HuH-7.5 (cell line): ENCODE measurements around the gene GRM4.
A peak's percentile ranks its signal among the peaks of the same experiment; 100 is the strongest.

Experiments
- DNase-seq: peaks from one replicate; pipeline ENCODE4 v3.0.0; 2011; ENCODE audit warnings: low spot score

The GRM4 gene

DNA sequence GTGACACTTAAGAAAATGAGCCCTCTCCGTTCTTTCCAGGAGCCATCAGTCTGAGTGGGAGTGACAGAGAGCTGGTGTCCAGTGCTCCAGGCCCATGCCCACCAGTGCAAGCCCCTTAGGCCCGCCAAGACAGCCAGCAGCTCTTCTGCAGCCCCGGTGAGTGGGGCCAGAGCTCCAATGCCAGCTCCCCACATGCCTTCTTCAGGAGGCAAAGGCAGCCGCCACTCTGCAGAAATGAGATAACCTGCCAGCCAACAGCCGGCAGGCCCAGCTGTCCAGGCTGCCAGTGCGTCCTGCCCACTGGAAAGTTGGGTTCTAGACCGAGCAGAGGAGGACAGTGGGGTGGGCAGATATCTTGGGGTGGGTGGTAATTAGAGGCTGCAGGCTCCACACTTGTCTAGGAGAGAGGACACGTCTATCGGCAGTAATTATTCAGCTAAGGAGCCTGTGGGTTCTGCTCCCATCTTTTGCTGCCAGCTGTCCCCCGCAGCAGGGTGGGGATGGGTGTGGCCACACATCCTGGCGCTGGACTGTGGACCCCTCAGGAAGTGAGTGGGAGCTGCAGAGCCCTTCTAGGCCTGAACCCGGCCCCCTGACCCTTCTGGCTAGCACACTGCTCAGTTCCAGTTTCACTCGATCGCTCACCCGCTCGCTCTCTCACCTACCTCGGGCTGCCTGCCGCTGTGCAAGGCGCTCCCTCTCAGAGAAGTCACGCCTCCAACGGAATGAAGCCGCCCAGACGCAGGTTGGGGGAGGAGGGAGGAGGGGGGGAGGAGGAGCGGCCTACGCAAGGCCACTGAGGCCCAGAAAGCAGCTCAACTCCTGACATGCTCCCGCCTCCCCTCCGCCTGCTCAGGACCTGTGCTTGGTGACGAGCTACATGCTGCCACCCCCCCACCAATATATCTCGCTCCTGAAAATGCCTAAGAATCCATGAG lies 3.6 kb downstream of the GRM4 start:
- no peak for DNase-seq

DNA sequence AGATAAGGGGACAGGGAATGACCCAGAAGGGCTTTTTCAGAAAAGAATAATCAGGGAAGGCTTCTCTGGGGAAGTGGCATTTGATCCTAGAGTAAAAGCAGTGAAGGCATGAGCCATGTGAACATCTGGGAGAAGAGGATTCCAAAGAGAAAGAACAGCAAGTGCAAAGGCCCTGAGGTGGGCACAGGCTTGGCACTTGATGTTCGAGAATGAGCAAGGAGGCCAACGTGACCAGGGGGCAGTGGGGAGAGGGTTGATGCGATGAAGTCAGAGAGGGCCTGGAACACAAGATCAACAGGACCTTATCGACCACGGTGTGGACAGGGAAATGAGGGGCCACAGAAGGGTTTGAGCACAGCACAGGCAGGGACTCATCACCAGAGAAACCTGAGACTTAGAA lies 5.8 kb downstream of the GRM4 start:
- DNase-seq: no peak

DNA sequence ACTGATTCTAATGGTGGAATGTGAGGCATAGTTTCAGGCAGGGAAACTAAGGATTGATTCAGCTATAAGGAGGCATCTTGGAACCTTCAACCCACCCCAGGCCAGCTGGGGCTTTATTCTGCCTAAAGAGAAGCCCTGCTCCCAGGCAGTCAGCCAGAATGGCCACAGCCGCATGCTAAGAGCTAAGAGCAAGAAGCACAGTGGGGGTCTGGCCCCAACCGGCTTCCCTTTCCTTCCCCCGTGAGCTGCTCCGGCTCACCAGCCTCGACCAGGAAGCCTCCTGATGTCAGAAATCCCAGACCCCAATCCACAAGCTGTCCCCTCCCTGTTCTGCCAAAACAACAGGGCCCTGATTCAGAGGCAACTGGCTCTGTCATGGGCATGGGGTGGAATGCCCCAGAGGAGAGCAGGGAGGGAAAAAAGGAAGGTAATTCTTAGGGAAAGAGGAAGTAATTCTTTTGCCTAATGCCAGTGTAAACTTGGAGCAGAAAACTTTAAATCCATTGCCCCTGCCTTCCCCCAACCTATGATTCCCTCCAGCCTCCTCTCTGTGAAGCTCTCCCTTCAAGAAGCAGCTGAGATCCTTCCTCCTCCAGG lies 6.9 kb downstream of the GRM4 start:
- DNase-seq: no peak

DNA sequence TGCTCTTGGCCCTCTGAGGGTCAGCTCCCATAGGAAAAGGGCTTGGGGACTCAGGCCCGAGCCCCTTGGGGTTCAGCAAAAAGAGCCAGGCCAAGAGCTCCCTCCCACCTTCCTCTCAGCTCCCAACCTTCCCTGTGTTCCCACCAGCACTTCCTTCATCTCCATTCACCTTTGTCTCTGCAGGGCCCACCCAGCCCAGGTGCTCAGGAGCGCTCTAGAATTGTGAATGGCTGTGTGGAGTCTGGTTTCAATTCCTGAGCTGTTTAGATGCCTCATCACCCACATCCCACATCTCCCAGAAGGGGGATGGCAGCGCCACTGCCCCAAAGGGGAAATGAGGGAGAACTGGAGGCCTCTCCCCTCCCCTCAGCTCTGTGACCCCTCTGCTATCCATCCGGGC lies 7.7 kb downstream of the GRM4 start:
- no peak for DNase-seq

DNA sequence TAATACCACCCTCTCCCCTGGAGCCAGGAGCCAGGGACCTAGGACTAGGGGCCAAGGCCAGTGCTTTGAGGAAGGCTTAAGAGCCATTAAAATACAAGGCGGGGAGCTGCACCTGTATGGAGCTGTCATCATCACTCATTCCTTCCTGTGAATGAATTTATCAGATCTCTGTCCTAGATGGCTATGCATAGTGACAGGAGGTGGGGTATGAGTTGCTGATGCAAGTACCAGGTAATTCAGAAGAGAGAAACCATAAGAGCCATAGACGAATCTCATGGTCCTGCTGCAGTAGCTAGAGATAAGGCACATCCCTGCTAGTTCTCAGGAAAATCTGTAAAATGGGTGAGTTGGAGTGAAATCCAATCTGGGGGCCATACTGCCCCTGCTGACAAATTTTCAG lies 10.3 kb downstream of the GRM4 start:
- DNase-seq: no peak

DNA sequence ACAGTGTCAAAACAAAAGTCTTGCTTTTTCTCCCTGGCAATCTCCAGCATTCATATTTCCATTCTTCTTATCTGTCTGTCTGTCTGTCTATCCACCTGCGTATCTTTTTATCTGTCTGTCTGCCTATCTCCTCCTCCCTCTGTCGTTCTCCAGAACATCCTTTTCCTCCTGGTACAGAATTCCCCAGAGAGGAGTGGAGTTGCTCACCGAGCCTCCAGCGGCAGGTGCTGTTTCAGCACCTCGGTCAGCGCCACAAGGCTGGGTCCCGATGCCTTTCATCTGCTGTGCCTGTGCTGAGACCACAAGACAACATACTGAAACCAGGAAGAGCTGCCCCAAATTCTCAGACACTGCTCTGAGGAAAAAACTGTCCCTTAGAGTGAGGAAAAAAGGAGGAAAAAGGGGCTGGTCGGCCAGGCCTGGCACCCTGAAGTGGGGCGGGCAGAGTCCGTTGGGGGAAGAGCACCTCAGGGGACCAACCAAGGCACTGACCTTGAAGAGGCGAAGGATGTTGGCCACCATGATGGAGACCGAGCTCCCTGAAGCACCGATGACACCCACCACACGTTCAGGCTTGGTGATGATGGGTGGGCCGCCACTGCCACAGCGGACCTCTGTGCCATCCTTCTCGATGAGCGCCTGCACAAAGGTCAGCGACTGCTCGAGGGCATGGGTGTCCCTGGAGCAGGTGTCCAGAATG lies 13.3 kb downstream of the GRM4 start:
- peak; percentile 63 for DNase-seq

DNA sequence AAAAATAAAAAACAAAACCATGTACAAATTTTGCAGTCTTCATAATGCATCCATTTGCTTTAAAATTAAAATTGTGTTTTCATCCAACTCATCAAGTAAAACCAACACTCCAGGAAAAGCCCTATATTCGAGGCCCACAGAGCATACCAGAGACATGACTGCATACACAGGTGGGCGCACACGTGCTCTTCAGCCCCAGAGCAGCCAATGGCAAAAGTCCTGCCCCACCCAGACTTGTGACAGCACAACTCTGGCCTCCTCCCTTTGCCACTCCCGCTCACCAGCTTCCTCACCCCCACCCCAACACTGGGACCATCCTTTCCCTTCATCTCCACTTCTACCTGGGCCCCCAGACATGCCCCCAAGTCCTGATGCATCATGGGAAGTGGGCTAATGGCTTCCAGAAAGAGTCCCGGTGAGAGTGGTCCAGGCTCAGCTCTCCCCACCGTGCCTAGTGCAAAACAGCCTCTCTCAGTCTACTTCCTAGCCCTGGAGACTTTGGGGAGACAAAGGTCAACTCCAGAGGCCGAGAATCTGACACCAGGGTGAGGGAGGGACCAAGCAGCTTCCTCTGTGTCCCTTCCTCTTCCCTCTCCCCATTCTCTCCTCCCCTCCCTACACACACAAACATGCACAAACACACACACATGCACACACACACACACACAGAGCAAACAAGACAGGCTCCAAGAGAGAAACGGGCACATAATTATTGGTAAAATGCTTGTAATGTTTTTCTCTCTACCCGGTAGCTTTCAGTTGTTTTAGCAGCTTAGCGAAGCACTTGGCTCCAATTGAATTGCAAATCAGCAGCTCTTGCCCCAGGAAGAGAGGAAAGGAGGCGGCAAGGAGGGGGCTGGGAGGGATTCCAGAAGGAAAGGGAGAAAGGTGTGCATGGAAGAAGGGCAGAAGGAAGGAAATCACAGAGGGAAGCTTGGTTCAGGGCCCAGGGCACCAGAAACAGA lies 14.3 kb downstream of the GRM4 start:
- DNase-seq: no peak

DNA sequence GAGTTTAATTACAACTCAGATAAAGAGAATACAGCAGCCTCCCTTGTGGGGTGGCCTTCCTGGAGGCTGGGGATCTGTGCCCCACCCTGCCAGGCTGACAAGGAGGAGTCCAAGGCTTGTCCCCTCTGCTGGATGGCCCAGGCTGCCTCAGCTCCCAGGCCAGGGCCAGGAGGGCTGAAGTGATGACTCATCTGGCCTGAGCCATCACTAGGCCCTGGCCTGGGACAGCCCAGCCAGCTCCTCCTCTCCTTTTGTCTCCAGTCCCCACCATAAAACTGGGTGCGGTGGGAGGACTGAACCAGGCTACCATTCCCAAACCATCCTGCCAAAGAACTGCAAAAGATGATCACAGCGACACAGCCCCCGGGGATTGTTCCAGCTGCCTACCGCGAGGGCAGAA lies 15.0 kb downstream of the GRM4 start:
- DNase-seq: no peak

DNA sequence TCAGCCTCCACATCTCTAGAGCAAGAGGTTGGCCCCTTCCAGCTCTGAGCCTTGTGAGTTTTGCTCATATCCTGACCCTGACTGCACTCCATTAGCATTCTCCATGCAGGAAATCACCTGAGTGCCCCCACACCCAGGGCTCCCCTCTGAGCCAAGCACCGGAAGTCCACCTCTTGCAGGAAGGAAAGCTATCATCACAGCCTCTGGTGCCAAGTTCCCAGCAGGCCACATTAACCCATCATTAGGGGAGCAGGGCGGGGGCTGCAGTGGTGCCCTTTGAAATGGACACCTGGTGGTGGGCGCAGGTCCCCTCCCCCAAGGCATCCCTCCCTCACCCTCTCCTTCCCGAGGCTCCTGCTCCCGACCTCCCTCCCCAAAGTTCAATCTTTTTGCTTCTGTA lies 16.1 kb downstream of the GRM4 start:
- no peak for DNase-seq

DNA sequence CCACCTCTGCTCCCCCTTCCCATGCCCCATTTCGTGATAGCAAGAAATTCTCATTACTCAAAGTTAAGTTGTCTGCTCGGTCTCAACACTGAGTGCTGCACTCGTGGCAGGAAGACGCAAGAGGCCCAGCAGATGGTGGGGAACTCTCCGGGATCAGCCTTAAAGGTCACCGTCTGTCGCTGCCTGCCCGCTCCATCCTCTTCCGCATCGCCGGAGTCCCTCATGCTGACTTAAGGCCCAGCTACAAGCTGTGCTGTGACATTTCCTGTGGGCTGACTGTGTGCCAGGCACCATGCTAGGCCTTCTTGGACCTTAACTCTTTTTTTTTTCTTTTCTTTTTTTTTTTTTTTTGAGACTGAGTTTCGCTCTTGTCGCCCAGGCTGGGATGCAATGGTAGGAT lies 17.8 kb downstream of the GRM4 start:
- DNase-seq: no peak

DNA sequence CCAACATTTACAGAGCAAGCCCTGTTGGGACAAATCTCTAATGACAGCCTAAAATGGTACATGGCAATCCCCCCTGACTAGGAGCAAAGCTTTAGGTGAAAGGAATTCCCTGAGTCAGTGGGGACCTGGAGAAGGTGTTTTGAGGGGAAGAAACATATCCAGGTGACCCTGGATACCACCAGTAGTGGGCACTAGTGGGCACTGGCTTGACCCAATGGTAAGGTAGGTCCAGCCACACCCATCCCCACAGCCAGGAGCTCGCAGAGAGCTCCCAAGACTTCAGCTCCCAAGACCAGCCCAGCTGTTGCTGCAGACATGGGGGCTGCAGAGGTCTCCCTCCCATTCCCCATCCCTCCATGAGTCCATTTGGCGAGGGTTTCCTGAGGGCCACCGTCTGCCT lies 19.5 kb downstream of the GRM4 start:
- DNase-seq: no peak

DNA sequence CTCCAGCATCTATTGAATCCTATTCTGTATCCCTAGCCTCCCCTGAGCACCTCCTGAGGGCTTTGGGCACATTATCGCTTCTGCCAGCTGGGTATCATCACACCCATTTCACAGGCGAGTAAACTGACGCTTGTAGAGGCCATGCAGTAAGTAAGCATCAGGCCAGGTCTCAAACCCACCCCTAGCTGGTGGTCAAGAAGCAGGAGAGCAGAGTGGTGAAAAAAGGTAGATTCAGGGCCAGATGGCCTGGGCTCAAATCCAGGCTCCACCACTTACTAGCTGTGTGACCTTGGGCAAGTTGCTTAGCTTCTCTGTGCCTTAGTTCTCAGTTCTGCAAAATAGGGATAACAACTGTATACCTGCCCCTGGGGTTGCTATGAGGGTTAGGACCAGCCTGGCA lies 19.9 kb downstream of the GRM4 start:
- no peak for DNase-seq

DNA sequence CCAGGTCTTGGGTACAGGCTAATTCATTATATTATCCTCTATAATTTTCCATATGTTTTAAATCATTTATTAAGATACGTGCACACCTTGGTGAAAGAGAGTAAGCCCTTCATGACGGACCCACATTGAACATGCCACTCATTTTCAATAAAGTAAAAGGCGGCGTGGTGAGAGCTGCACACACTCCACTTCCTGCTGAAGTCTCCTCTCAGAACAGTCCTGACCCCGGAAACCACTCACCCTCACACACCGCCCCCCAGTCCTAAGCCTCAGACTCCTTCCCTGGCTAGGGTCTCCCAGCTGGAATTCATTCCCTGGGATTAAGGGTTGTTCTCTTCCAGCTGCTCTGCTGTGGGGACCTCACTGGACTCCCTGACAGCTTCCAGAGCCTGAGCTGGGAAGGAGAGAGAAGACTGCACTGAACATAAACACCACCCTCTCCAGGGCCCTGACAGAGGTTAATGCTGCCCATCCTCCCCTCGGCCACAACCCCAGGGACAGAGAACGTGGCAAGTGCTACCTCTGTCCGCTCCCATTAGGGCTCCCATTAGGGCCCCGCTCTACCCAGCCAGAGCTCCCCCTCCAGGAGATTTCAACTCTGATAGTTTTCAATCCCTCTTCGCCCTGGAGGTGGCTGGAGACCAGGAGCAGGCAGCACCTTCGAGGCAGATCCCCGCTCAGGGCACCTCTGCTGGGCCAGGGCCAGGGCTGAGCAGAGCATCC lies 24.8 kb downstream of the GRM4 start:
- no peak for DNase-seq

DNA sequence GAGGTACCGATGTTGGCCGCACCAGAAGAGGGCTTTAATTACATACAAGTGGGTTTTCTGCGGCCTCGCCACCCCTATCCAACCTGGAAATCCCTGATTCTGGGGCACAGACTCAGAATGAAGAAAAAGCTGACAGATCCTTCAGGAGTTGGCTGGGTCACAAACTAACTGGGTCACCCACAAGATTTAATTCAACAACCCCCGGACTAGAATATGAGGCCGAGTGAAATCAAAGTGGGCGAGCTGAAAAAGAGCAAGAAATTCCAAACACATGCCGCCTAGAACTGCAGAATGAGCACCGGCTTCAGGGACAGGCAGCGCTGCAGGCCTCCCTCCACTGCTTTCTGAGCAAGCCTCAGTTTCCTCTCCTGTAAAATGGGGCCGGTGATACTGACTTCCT lies 30.0 kb downstream of the GRM4 start:
- no peak for DNase-seq

DNA sequence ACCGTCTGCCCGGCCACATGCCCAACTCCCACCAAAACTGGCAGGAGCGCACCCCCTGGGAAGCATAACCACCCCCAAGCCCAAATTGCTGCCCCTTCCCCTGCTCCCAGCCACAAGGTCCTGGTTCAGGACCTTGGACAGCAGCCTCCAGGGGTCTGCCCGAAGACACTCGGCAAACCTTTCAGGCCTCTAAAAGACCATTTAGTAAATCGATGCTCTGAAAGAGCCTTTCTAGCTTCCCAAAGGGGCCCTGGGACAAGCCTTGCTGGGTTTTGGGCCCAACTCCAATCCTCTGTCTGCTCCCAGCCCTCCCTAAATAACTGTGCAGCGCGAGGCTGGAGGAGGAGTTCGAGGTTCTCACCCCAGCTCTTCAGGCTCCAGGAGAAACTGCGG lies 30.5 kb downstream of the GRM4 start:
- peak; percentile 55 for DNase-seq

DNA sequence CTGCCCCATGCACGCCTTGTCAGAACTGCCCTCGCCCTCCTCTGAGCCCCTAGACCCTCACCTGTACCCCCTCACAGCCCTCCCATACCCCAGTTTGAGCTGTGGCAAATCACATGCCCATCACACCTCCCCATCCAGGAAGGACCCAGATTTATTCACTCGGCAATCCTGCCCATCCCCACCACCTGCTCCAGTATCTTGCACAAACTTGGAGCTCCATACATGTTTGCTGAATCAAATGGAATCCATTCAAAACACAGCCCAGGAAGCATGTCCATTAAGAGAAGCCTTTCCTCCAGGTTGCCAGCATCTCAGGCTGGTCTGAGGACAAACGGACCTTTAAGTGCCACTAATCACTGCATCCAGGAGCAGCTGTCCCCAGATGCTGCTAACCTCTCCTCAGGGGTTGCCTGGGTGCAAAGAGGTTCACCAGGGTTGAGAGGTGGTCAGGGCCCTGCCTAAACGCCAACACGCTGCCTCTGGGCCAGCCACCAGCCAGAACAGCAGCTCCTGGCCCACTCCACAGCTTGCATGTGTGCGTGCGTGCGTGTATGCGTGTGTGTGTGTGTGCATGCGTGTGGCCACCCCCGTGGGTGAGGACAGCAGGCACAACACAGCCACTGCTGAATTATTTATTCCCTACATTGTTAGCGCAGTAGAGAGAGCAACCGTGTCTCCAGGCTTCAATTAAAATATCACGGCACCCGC lies 31.0 kb downstream of the GRM4 start:
- DNase-seq: no peak

DNA sequence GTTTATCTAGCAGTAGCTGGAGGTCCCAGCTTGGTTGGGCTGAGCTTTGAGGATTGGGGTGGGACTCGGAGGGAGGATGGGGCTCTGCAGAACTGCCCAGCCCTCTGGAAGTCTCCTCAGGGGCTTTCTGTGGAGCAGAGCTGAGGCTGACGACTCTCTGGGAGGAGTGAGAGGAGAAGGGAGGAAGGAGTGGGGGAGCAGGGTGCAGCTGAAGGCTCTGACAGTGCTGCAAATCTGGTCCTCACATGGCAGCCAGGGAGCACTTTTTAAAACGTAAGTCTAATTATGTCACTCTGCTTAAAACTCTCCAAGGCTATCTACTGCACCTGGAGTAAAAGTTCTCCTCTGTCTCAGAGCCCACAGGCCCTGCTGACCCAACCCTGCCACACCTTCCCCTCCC lies 32.4 kb downstream of the GRM4 start:
- DNase-seq: no peak

DNA sequence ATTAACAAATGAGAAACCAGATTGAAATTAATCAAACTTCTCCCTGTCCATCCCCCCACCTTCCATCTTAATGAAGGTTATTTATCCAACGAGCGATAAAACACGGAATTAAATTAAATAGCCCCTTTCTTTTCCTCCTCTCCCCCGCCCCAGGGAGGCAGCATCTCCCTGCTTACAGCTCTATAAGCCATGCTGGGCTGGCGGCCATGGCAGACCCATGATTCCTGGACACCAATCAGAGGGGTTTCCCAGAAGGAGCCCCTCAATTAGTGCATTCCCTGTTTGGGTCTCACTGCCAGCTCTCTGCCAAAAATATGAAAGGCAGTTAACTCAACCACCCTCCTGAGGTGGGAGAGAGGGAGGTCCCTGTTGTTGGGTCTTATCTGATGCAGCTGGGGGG lies 33.8 kb downstream of the GRM4 start:
- DNase-seq: no peak

DNA sequence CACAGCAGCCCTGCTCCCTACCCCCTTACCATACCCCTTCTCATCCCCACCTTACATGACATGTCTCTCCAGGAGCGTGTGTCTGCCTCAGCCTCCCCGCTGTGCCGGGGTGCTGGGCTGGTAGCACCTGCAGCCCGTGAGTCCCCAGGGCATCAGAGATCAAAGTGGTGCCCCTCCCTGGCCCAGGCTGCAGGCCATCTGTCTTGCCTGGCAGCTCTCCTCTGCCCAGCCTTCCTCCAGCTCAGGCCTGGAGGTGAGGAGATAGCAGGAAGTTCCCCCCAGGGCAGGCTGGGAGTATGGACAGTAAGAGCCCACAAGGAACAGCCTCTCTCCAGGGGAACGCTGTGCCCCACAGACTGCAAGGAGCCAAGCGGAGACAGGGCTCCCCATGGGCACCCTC lies 35.3 kb downstream of the GRM4 start:
- DNase-seq: no peak

DNA sequence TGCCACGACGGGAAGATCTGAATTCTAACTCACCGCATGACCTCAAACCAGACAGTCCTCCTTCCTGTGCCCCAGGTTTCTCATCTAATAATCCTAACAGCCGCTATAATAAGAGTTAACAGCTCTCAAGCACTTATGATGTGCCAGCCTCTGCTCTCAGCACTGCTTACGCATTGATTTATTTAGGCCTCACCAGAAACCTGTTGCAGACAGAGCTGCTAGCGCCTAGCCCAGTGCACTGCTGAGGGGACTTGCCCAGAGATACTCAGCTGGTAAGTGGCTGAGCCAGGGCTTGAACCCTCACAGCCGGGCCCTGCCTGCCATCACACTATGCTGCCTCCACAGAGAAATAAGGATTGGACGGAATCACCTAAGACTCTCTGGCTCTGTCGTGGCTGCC lies 37.7 kb downstream of the GRM4 start:
- no peak for DNase-seq

DNA sequence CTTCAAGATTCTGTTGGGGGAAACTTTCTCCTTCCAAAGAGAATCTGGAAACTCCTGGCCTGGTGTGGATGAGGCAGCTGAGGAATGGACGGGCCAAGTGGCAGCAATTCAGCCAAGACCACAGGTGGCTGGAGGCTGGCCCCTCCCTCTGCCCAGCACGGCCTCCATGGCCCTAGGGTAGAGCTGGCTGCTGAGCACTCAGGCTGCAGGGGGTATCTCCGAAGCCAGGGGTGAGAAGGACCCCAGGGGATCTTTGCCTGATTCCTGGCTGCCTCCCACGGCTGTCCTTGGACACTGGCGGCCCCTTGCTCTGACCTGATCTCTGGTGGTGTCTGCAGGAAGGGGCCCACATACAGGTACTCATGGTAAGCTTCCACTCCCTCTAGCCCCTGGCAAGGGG lies 39.0 kb downstream of the GRM4 start:
- DNase-seq: no peak
